Heart left ventricle (tissue), 13 donors: ENCODE data around the gene GNMT.

Experiments used
- POLR2A ChIP-seq, 2 donors: fragments of 450-650 bp; IDR thresholded peaks; one replicate each; pipeline ENCODE4 v1.6.1; 2017; ENCODE audit warnings: antibody characterized with exemption in 2 of 2, mild to moderate bottlenecking in 2 of 2, moderate library complexity in 2 of 2
- TF ChIP-seq, protein P1 (sequence below), 12 donors: fragments of 200-600 bp; sonication (generic) in 4 of 12; IDR thresholded peaks; one replicate each; pipeline versions ENCODE4 v1.5.0 to v1.8.0; 2018 to 2022; ENCODE audit warnings: antibody characterized with exemption in 12 of 12, mild to moderate bottlenecking in 5 of 12
- donor health status: ischemic (EF 13 %, LVEDD 7.1; RV severe dilation, severe dysfunction).
- donor health status: DM: no; HTN: yes; CAD: no.
- donor health status: DM: no; HTN: no; CAD: no.
- donor health status: ischemic (EF 25% LVEDD 6.9; RV normal size, moderate dysfunction).
- donor health status: ischemic (EF 25% LVEDD 5.7; RV mildly dilated, moderate dysfunction).
- donor health status: ischemic (EF 35%, LVEDD 5.7; RV mildly dilated, moderate dysfunction).
- donor health status: nonischemic (EF 11% LVEDD 7.7; RV severe dilation, severe dysfunction).
- donor health status: DM: yes; HTN: yes; CAD: no.
- donor health status: PGD.
- donor health status: ischemic (EF 29% LVEDD 5.4; RV normal size, mild dysfunction).
- donor health status: nonischemic (EF 23%, LVEDD 6.1; RV moderate dilation, normal function).

GRCh38 chr6:42940493-42941045 lies 20.0 kb upstream of the GNMT start:
- TF ChIP-seq, protein P1, sequence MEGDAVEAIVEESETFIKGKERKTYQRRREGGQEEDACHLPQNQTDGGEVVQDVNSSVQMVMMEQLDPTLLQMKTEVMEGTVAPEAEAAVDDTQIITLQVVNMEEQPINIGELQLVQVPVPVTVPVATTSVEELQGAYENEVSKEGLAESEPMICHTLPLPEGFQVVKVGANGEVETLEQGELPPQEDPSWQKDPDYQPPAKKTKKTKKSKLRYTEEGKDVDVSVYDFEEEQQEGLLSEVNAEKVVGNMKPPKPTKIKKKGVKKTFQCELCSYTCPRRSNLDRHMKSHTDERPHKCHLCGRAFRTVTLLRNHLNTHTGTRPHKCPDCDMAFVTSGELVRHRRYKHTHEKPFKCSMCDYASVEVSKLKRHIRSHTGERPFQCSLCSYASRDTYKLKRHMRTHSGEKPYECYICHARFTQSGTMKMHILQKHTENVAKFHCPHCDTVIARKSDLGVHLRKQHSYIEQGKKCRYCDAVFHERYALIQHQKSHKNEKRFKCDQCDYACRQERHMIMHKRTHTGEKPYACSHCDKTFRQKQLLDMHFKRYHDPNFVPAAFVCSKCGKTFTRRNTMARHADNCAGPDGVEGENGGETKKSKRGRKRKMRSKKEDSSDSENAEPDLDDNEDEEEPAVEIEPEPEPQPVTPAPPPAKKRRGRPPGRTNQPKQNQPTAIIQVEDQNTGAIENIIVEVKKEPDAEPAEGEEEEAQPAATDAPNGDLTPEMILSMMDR (IDR thresholded peaks at IDR 0.05): no peak
- no peak for TF ChIP-seq POLR2A (IDR thresholded peaks at IDR 0.05)
